Transverse colon (tissue), 4 donors: ENCODE results near the gene QSOX2. TPM values are rescaled to one million over a fixed set of nuclear protein-coding genes. Genes with fewer than 3 reads are reported as not detected.

Experiments used
- DNase-seq: peaks from one replicate; pipeline ENCODE4 v3.0.0-alpha.2; 2019
- H3K27ac ChIP-seq, 4 donors: fragments of 200-600 bp; sonication (generic); 2 replicates each; pipeline ENCODE4 v1.5.1; 2016 to 2018; ENCODE audit warnings: inconsistent platforms in 4 of 4
- H3K27me3 ChIP-seq: fragments of 200-600 bp; sonication (generic); 2 replicates; pipeline ENCODE4 v1.5.1; 2017; ENCODE audit warnings: inconsistent platforms
- H3K36me3 ChIP-seq, 4 donors: fragments of 200-600 bp; sonication (generic); 2 replicates each; pipeline ENCODE4 v1.5.1; 2017 to 2019; ENCODE audit warnings: inconsistent platforms in 4 of 4
- H3K4me1 ChIP-seq, 4 donors: fragments of 200-600 bp; sonication (generic); 2 replicates each; pipeline ENCODE4 v1.5.1; 2017 to 2020; ENCODE audit warnings: inconsistent platforms in 4 of 4
- H3K4me3 ChIP-seq, 4 donors: fragments of 200-600 bp; sonication (generic); 1 replicate in 1 of 4; 2 replicates in 3 of 4; pipeline versions ENCODE4 v1.5.1 to v1.6.1; 2017 to 2019; ENCODE audit warnings: inconsistent platforms in 4 of 4
- H3K9me3 ChIP-seq, 2 donors: fragments of 200-600 bp; sonication (generic); 2 replicates each; pipeline ENCODE4 v1.5.1; 2017 to 2019; ENCODE audit warnings: inconsistent platforms in 2 of 2
- EP300 ChIP-seq: sonication (generic); formaldehyde crosslinking; IDR thresholded peaks from one replicate; pipeline ENCODE4 v1.6.1; 2017; ENCODE audit warnings: antibody characterized with exemption, low read depth
- POLR2A ChIP-seq: fragments of 450-650 bp; IDR thresholded peaks from one replicate; pipeline ENCODE4 v1.6.1; 2016; ENCODE audit warnings: antibody characterized with exemption, mild to moderate bottlenecking, moderate library complexity
- POLR2AphosphoS5 ChIP-seq, 3 donors: sonication (generic); formaldehyde crosslinking; IDR thresholded peaks; one replicate each; pipeline ENCODE4 v1.6.1; 2016; ENCODE audit warnings: antibody characterized with exemption in 3 of 3
- WGBS, 2 donors: methylation state at CpG; one replicate each; pipeline ENCODE4 v1.1.5; 2018; ENCODE audit warnings: low coverage in 1 of 2; 5-methylcytosine and 5-hydroxymethylcytosine counted together
- in situ Hi-C, 4 donors: fragments of 200-750 bp; cut with MboI; loops; one replicate each; pipeline versions ENCODE4 v1.15.0 to v1.15.1; 2017; ENCODE audit warnings: low sequenced_read_pairs in 3 of 4, low pct_ligation_motif_present in 1 of 4, low pct_unique_long_range_greater_than_20kb in 1 of 4
- intact Hi-C: fragments of 100-400 bp; cut with DNase I; formaldehyde crosslinking; loops from one replicate; pipeline ENCODE4 v1.15.1; 2023; ENCODE audit warnings: low total_unique reads
- total RNA-seq, 4 donors: library from RNA; depleted of rRNA; stranded (reverse); fragments of >200 nt; gene quantifications; one replicate each; pipeline ENCODE4 v1.1.0, GENCODE V29; 2016
- TF ChIP-seq, protein P1 (sequence below), 5 experiments: fragments of 200-600 bp in 3 of 5; fragments of 450-650 bp in 2 of 5; sonication (generic) in 3 of 5; IDR thresholded peaks; 1 replicate in 2 of 5; 2 replicates in 3 of 5; pipeline ENCODE4 v1.5.1; 2016 to 2017; ENCODE audit warnings: antibody characterized with exemption in 5 of 5, inconsistent platforms in 3 of 5, mild to moderate bottlenecking in 2 of 5, moderate library complexity in 1 of 5

The QSOX2 gene
- total RNA-seq, 4 donors from 2014 or later: 3.7 to 18.1 (median 4.8) TPM

DNA sequence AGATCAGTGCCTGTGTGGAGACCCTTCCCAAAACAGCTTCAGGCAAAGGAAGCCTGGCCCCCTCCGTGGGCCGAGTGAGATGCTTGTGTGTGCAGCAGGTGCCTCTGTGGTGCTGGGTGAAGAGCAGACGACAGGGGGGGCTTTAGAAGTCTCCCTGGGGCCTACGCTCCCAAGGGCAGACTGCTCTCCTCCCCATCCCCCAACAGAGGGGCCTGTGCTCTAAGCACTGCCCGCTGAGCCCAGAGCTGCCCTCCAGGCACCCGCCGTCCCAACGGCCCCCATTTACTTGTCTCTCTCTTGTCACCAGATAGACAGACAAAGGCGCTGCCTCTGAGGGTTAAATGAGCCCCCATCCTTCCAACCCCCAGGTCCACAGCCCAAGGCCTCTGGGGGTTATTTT is 38.0 kb downstream of the QSOX2 start:
- H3K36me3 ChIP-seq: peaks cover 0 to 9% (median 0%) of the 10 kb centered on the region in 4 donors
- H3K4me1 ChIP-seq: peaks cover 0 to 4% (median 0%) of the 10 kb centered on the region in 4 donors
- H3K27me3 ChIP-seq: peaks cover 31% of the 10 kb centered on the region
- intact Hi-C loops: no loop called here
- no peaks in the 10 kb centered on the region for H3K9me3 ChIP-seq
- TF ChIP-seq POLR2AphosphoS5 (IDR thresholded peaks at IDR 0.05) (no peak), EP300 (no peak), POLR2A (no peak)
- TF ChIP-seq, protein P1, sequence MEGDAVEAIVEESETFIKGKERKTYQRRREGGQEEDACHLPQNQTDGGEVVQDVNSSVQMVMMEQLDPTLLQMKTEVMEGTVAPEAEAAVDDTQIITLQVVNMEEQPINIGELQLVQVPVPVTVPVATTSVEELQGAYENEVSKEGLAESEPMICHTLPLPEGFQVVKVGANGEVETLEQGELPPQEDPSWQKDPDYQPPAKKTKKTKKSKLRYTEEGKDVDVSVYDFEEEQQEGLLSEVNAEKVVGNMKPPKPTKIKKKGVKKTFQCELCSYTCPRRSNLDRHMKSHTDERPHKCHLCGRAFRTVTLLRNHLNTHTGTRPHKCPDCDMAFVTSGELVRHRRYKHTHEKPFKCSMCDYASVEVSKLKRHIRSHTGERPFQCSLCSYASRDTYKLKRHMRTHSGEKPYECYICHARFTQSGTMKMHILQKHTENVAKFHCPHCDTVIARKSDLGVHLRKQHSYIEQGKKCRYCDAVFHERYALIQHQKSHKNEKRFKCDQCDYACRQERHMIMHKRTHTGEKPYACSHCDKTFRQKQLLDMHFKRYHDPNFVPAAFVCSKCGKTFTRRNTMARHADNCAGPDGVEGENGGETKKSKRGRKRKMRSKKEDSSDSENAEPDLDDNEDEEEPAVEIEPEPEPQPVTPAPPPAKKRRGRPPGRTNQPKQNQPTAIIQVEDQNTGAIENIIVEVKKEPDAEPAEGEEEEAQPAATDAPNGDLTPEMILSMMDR (IDR thresholded peaks at IDR 0.05): no peak
- no peak for DNase-seq
- H3K27ac ChIP-seq: no peak overlapping the region
- 90 to 91% methylated on average over 2 to 9 of the region's 9 CpGs for WGBS, 2 donors
- no peak overlapping the region for H3K4me3 ChIP-seq
- in situ Hi-C loops: no loop called here

DNA sequence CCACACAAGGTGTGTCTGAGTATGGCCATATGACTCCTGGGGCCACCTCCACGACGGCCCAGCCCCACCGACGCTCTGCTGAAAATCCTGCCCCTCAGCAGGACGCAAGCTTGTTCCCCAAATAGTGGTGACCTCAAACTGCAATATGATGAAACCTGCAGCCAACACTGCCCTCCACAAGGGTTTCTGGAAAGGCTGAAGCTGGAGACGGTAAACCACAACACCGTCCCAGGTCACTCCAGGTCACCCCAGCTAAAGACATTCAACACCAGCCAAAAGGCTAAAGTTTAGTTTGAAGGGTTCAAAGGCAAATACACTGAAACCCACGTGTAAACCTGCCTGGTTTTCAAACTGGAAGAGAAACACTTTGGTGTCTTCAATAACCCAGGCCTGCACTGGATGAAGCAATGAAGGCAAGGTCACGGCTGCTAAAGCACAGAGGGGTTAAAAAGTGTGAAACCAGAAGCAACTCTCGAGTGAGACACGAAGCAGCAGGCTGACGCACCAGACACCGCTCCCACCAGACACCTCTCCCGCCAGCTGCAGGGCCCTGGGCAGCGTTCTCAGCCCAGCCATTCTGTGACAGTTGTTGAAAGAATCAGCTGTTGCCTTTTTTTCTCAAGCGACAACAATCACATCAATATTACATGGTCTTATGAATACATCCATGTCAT is 38.9 kb downstream of the QSOX2 start:
- H3K9me3 ChIP-seq: no peaks in the 10 kb centered on the region
- no peak for DNase-seq
- no peak overlapping the region for H3K4me3 ChIP-seq
- WGBS, 2 donors: 60 to 80% methylated on average over 3 to 16 of the region's 16 CpGs
- in situ Hi-C loops (no loop called here), intact Hi-C loops (no loop called here)
- TF ChIP-seq, protein P1 (IDR thresholded peaks at IDR 0.05): no peak
- TF ChIP-seq EP300 (no peak), POLR2A (no peak), POLR2AphosphoS5 (IDR thresholded peaks at IDR 0.05) (no peak)
- H3K27me3 ChIP-seq: peaks cover 39% of the 10 kb centered on the region
- peaks cover 0 to 4% (median 0%) of the 10 kb centered on the region in 4 donors for H3K4me1 ChIP-seq
- peaks cover 0 to 9% (median 0%) of the 10 kb centered on the region in 4 donors for H3K36me3 ChIP-seq
- H3K27ac ChIP-seq: no peak overlapping the region

DNA sequence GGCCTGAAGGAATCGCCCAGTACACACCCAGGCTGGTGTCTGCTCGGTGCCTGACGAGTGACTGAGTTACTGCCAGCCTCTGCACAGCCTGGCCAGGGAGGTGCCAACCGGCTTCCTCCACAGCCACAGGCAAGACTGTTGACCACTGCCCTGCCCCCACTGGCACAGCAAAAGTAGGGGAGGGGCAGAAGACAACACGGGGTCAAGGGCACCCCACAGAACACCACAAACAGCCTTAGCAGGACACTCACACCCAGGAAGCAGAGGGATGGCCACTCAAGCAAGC is 40.0 kb downstream of the QSOX2 start:
- TF ChIP-seq POLR2AphosphoS5 (IDR thresholded peaks at IDR 0.05) (no peak), POLR2A (no peak), EP300 (no peak)
- TF ChIP-seq, protein P1 (IDR thresholded peaks at IDR 0.05): no peak
- H3K4me3 ChIP-seq: no peak overlapping the region
- in situ Hi-C loops (no loop called here), intact Hi-C loops (no loop called here)
- DNase-seq: no peak
- H3K27ac ChIP-seq: no peak overlapping the region
- no peaks in the 10 kb centered on the region for H3K9me3 ChIP-seq
- H3K4me1 ChIP-seq: peaks cover 0 to 4% (median 0%) of the 10 kb centered on the region in 4 donors
- H3K27me3 ChIP-seq: peaks cover 50% of the 10 kb centered on the region
- 96% methylated on average over 4 of the region's 5 CpGs; no CpG with 5 or more reads in 1 of the 2 donors for WGBS, 2 donors
- H3K36me3 ChIP-seq: no peaks in the 10 kb centered on the region

DNA sequence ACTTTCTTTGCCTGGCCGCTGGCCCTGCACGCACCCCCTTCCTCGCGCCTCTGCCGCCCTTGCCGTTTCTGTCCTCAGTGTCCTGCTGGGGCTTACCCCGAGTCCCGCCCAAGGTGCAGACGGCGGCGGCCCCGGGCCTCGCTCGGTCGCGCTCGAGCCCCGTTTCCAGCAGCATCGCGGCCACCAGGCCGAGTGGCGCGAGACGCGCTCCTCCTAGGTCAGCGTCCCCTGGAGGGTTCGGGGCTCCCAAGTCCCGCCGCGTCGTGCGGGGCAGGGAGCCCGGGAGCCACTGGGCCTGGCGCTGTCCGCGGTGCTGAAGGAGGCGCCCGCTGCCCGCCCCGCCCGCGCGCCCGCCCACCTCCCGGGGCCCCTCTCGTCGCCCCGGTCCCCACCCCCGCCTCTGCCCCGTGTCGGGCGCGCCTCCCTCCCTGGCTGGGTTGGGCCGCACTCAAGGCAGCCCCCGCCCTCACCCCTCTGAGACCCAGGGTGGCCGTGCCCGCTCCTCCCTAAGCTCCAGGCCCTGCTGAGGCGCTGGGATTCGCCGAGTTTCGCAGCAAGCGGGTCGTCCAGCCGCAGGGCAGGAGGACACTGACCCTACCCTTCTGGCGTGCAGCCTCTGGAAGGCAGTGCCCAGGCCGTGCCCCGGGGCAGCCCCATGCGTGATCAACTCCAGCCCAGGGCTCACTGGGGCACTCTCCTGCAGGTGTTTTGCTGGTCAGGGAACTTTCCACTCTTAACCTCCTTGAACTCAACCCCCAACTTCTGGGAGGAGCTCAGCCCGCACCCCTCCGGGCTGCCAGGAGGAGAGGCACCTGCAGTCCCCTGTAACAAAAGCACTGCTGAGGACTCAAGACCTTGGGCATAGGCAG is 40.5 kb downstream of the QSOX2 start, which contains the start of gene LHX3:
TSS of gene LHX3 (minus strand) at position 291 of the 869 bp plus-strand sequence. CDS start at position 175, 116 bp downstream.
- peaks cover 56% of the 10 kb centered on the region for H3K27me3 ChIP-seq
- in situ Hi-C loops: no loop called here

More for the DNA sequence above, 40.5 kb downstream of the QSOX2 start, which contains the start of gene LHX3:
- WGBS, 2 donors: 15% methylated on average over 30 of the region's 70 CpGs; no CpG with 5 or more reads in 1 of the 2 donors
- H3K36me3 ChIP-seq: no peaks in the 10 kb centered on the region
- intact Hi-C loops: no loop called here
- peaks cover 0 to 4% (median 0%) of the 10 kb centered on the region in 4 donors for H3K4me1 ChIP-seq
- H3K27ac ChIP-seq: no peak within 1 kb of the TSS
- TF ChIP-seq EP300 (no peak), POLR2AphosphoS5 (IDR thresholded peaks at IDR 0.05) (no peak), POLR2A (no peak)
- TF ChIP-seq, protein P1 (IDR thresholded peaks at IDR 0.05): no peak
- no peak for DNase-seq
- no peaks in the 10 kb centered on the region for H3K9me3 ChIP-seq
- no peak within 1 kb of the TSS for H3K4me3 ChIP-seq
